PC-3 (cell line): ENCODE data around the gene SEPTIN8. TPM values are rescaled to one million over a fixed set of nuclear protein-coding genes. Genes with fewer than 3 reads are reported as not detected.

ENCODE experiments used
- ATAC-seq: fragments of 200-7000 bp; cut with Tn5 transposase; 2 replicates; pipeline ENCODE4 v1.9.1; 2020; ENCODE audit warnings: mild to moderate bottlenecking, moderate library complexity
- BruUV-seq: library from RNA; stranded (reverse); fragments of 400-500 nt; replicated peaks from 2 replicates; lab custom pipeline; 2021; lab: Mats Ljungman, UMichigan
- CTCF ChIA-PET: fragments of 300-600 bp; sonication (Branson Sonifier 250); formaldehyde crosslinking; loops from one replicate; lab custom pipeline; 2022; ENCODE audit warnings: antibody characterized with exemption; lab: Charles Lee
- POLR2A ChIA-PET: fragments of 300-600 bp; sonication (Branson Sonifier 250); formaldehyde crosslinking; loops from one replicate; lab custom pipeline; 2022; ENCODE audit warnings: antibody characterized with exemption; ENCODE audit not compliant: unreplicated experiment; lab: Charles Lee
- DNase-seq: peaks from one replicate; pipeline ENCODE4 v3.0.0-alpha.2; 2015
- H2AFZ ChIP-seq: fragments of 300-600 bp; sonication (generic); 2 replicates; pipeline ENCODE4 v1.6.0; 2016; ENCODE audit warnings: antibody characterized with exemption, low read length
- H3F3A ChIP-seq: fragments of 300-600 bp; sonication (generic); one replicate; pipeline ENCODE4 v1.6.0; 2017; ENCODE audit warnings: antibody characterized with exemption, low read length, control low read depth, mild to moderate bottlenecking; ENCODE audit not compliant: unreplicated experiment
- H3K27ac ChIP-seq: fragments of 300-600 bp; sonication (generic); 2 replicates; pipeline ENCODE4 v1.5.1; 2016; ENCODE audit warnings: mild to moderate bottlenecking, low read length
- H3K27me3 ChIP-seq: fragments of 300-600 bp; sonication (generic); 2 replicates; pipeline ENCODE4 v1.6.1; 2016; ENCODE audit warnings: low read length, mixed read lengths
- H3K36me3 ChIP-seq: fragments of 300-600 bp; sonication (generic); 2 replicates; pipeline ENCODE4 v1.6.1; 2016; ENCODE audit warnings: low read depth, mixed run types, low read length, mixed read lengths
- H3K4me1 ChIP-seq: fragments of 300-600 bp; sonication (generic); 2 replicates; pipeline ENCODE4 v1.5.1; 2016; ENCODE audit warnings: low read length; ENCODE audit not compliant: insufficient read depth
- H3K4me2 ChIP-seq: fragments of 300-600 bp; sonication (generic); 2 replicates; pipeline ENCODE4 v1.6.0; 2016; ENCODE audit warnings: low read length
- H3K4me3 ChIP-seq: fragments of 300-600 bp; sonication (generic); 2 replicates; pipeline ENCODE4 v1.5.1; 2016; ENCODE audit warnings: mild to moderate bottlenecking, low read length, mixed read lengths
- H3K79me2 ChIP-seq: fragments of 300-600 bp; sonication (generic); 2 replicates; pipeline ENCODE4 v1.6.1; 2017; ENCODE audit warnings: low read length, mixed read lengths
- H3K9ac ChIP-seq: fragments of 300-600 bp; sonication (generic); 2 replicates; pipeline ENCODE4 v1.6.0; 2016; ENCODE audit warnings: mild to moderate bottlenecking, low read length
- H3K9me2 ChIP-seq: fragments of 300-600 bp; sonication (generic); replicated peaks from 2 replicates; pipeline ENCODE4 v1.6.1; 2016; ENCODE audit warnings: mixed run types, low read length, mixed read lengths
- H3K9me3 ChIP-seq: fragments of 300-600 bp; sonication (generic); 2 replicates; pipeline ENCODE4 v1.6.1; 2016; ENCODE audit warnings: low read length, mixed read lengths
- H4K20me1 ChIP-seq: fragments of 300-600 bp; sonication (generic); 2 replicates; pipeline ENCODE4 v1.6.1; 2016; ENCODE audit warnings: low read length, mixed read lengths
- EZH2 ChIP-seq: fragments of 300-600 bp; sonication (generic); IDR thresholded peaks from one replicate; pipeline ENCODE4 v1.6.1; 2017; ENCODE audit warnings: antibody characterized with exemption, mild to moderate bottlenecking, low read length; ENCODE audit not compliant: unreplicated experiment
- EZH2phosphoT487 ChIP-seq: fragments of 300-600 bp; sonication (generic); IDR thresholded peaks from 2 replicates; pipeline ENCODE4 v1.6.1; 2018; ENCODE audit warnings: mild to moderate bottlenecking, antibody characterized with exemption, low read length, borderline replicate concordance
- intact Hi-C: fragments of 100-400 bp; cut with micrococcal nuclease; formaldehyde crosslinking; loops from 2 replicates; pipeline ENCODE4 v1.9.0; 2023
- total RNA-seq: library from RNA; depleted of rRNA; stranded (reverse); fragments of >200 nt; gene quantifications from 2 replicates; pipeline ENCODE4 v1.2.3, GENCODE V29; 2014
- TF ChIP-seq, protein P1 (sequence below): fragments of 300-600 bp; sonication (generic); conservative IDR thresholded peaks from 2 replicates; pipeline ENCODE4 v1.5.1; 2017; ENCODE audit warnings: antibody characterized with exemption, low read depth, mild to moderate bottlenecking, low read length

SEPTIN8 gene
- total RNA-seq, 1 experiment from 2014 or later = 21.9 TPM

DNA sequence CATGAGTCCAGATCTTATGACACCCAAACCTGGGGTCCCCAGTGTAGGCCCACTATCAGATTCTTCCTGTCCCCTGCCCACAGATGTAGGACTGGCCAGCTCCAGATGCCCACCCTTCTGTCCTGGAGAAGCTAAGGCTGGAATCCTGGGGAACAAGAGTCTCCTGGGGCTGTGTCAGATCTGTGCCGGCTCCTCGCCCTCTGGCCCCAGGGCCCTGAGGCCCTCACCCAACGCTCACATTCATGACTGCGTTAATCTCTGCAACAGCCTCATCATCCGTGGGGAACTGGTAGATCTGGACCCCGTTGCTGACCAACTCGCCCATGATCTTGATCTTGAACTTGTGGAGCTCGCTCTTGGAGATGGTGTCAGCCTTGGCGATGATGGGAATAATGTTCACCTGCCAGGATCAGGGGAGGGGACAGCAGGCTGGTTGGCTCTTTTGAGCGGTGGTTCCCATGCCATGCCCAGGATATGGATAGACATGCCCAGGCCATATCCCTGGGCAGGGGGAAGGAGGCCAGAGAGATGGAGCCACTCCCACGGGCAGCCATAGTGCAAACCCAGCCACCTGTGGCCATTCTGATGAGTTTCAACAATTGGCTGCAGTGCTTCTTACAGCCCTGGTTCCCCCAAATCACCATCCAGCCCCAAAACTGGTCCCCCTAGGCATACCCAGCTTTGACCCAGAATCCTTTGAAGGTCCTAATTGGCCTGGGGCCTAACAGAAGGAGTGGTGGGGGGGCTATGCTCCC, 14.6 kb downstream of the SEPTIN8 start:
- no peak overlapping the region for H3K27ac ChIP-seq
- H3K9me3 ChIP-seq = no peaks in the 10 kb centered on the region
- no peaks in the 10 kb centered on the region for H3F3A ChIP-seq
- H3K79me2 ChIP-seq = no peaks in the 10 kb centered on the region
- TF ChIP-seq EZH2 (no peak), EZH2phosphoT487 (no peak)
- TF ChIP-seq, protein P1, sequence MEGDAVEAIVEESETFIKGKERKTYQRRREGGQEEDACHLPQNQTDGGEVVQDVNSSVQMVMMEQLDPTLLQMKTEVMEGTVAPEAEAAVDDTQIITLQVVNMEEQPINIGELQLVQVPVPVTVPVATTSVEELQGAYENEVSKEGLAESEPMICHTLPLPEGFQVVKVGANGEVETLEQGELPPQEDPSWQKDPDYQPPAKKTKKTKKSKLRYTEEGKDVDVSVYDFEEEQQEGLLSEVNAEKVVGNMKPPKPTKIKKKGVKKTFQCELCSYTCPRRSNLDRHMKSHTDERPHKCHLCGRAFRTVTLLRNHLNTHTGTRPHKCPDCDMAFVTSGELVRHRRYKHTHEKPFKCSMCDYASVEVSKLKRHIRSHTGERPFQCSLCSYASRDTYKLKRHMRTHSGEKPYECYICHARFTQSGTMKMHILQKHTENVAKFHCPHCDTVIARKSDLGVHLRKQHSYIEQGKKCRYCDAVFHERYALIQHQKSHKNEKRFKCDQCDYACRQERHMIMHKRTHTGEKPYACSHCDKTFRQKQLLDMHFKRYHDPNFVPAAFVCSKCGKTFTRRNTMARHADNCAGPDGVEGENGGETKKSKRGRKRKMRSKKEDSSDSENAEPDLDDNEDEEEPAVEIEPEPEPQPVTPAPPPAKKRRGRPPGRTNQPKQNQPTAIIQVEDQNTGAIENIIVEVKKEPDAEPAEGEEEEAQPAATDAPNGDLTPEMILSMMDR = no peak
- no peak overlapping the region for H3K4me2 ChIP-seq
- intact Hi-C loops = no loop called here
- no peak for DNase-seq
- no peak overlapping the region for H3K9ac ChIP-seq
- CTCF ChIA-PET = no interaction called here
- no peaks in the 10 kb centered on the region for H3K27me3 ChIP-seq
- H4K20me1 ChIP-seq = no peaks in the 10 kb centered on the region
- no TSS peak for BruUV-seq
- H3K4me1 ChIP-seq = no peaks in the 10 kb centered on the region
- POLR2A ChIA-PET = no interaction called here
- H3K4me3 ChIP-seq = no peak overlapping the region
- no peak overlapping the region for H2AFZ ChIP-seq
- no peaks in the 10 kb centered on the region for H3K9me2 ChIP-seq
- no peaks in the 10 kb centered on the region; the same call in 1 of the 2 replicates for H3K36me3 ChIP-seq
- ATAC-seq = no peak

DNA sequence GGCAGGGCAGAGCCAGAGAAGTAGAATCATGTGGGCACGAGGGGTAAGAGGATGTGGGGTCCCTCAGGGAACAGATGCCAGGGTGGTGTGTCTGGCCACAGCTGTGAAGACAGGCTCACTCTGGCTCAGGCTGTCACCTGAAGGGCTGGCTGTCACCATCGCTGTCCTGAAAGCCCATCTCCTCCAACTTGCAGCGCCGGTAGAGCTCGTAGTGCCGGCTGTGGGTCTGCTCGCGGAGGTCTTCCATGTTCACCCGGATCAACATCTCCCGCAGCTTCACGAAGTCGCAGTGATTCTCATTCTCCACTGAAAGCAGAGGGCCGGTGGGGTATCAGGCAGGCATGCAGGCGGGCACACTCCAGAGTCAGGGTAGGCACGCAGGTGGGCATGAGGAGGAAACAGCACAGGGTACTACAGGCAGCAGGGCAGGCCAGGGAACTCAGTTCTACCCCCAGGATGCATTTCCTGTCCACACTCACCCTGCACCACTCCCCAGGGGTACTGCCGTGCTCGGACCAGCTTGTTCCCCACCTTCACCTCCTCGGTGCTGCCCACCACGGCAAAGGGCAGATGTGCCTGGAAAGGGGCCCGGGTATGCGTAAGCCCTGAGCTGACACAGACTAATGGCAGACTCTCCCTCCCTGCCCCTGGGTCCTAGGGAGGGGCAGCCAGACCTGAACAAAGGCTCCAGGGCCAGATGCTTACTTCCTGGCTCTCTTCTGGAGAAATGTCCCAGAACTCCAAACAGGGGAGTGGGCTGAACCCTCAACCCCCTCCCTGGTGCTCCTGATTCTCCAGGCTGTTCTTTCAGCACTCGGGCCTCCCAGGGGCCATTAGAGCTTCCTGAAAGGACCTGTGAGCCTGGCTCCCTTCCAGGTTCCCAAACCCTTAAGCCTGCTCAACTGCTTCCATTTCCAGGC, 15.5 kb downstream of the SEPTIN8 start:
- intact Hi-C loops = no loop called here
- no peak overlapping the region for H3K9ac ChIP-seq
- no peaks in the 10 kb centered on the region for H3K79me2 ChIP-seq
- no TSS peak for BruUV-seq
- H2AFZ ChIP-seq = no peak overlapping the region
- H3K27ac ChIP-seq = no peak overlapping the region
- H3F3A ChIP-seq = no peaks in the 10 kb centered on the region
- H3K9me3 ChIP-seq = no peaks in the 10 kb centered on the region
- ATAC-seq (no peak), DNase-seq (no peak)
- no peaks in the 10 kb centered on the region for H3K9me2 ChIP-seq
- no peak for TF ChIP-seq EZH2phosphoT487
- TF ChIP-seq, protein P1 = no peak
- no peak overlapping the region for H3K4me2 ChIP-seq
- no peak overlapping the region for H3K4me3 ChIP-seq
- H3K4me1 ChIP-seq = no peaks in the 10 kb centered on the region
- H4K20me1 ChIP-seq = no peaks in the 10 kb centered on the region
- ChIA-PET CTCF (no interaction called here), POLR2A (no interaction called here)
- H3K36me3 ChIP-seq = no peaks in the 10 kb centered on the region; the same call in 1 of the 2 replicates
- no peaks in the 10 kb centered on the region for H3K27me3 ChIP-seq
